Measurements from ENCODE around the gene PPP1R14C. TPM values are rescaled to one million over a fixed set of nuclear protein-coding genes. Genes with fewer than 3 reads are reported as not detected.

The PPP1R14C gene
- total RNA-seq, 1 donor from 2014 or later = 36.0 TPM

DNA sequence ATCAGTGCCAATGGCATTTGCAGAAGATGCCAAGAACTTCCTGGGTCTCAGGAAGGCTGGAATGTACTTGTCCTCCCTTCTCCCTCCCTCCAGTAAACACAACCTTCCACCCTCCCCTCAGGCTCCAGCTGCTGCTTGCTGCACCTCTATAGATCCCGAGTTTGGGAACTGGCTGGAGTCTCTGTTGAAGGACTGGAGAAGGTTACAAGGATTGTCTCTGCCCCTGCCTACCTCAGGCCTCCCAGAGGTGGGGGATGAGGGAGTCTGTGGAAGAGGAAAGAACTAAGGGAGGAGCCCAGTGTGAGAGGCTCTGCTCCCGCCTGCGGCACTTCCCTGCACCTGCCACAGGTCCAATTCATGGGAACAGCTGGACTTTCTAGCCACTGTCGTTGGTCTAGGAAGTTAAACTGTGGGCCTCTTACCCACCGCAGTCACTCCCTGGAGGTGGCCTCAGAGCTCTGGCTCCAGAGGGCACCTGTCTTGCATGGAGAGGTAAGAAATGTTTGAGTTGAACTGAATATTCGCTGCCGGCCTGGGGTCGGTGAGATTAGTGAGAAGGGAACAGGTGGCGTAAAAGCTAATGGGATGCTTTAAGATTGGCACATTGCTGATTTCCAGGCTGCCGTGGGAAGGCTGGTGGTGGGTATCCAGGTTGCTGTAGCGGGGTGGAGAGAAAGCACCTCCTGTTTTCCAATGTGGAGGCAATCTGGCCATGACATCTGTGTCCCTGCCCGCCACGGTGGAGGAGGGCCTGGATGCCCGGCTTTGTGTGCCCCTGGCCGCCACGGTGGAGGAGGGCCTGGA is 54.3 kb downstream of the PPP1R14C start:
- peak; percentile 9 for ATAC-seq

GRCh38 chr6:150198532-150198931 is 55.7 kb downstream of the PPP1R14C start:
- ATAC-seq = no peak

GRCh38 chr6:150199241-150199640 is 56.4 kb downstream of the PPP1R14C start:
- no peak for ATAC-seq

DNA sequence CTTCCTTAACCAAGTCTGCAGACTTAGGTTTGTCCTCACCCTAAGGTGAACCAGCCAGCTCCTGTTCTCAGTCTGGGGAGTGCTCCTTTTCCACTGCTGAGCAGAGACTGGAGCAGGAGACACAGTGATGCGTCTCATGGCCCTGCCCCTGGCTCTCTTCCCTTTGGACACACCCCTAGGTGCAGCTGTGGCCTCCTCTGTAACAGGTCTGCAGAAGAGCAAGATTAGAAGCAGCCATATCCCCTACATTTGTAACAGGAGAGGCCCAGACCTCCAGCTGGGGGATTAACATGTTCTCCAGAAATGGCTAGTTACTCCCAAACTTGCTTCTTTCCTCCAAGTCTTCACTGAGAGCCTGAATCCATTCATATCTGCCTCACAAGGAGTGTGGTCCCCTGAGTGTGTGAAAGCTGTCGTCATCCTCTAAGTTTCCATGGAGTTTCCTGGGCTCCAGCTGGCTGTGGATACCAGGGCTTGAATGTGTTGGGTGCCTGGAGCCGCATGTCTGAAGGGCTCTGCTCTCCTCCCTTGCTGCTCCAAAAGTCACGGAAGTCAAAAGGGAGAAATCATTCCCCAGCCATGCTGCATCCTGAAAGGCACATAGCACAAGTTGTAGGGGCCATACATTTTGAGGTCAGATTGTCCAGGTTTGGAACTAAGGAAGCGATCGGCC is 57.7 kb downstream of the PPP1R14C start:
- peak; percentile 90 for ATAC-seq

- ATAC-seq = no peak
Measured at GRCh38 chr6:150201285-150201684, 58.4 kb downstream of the PPP1R14C start.

DNA sequence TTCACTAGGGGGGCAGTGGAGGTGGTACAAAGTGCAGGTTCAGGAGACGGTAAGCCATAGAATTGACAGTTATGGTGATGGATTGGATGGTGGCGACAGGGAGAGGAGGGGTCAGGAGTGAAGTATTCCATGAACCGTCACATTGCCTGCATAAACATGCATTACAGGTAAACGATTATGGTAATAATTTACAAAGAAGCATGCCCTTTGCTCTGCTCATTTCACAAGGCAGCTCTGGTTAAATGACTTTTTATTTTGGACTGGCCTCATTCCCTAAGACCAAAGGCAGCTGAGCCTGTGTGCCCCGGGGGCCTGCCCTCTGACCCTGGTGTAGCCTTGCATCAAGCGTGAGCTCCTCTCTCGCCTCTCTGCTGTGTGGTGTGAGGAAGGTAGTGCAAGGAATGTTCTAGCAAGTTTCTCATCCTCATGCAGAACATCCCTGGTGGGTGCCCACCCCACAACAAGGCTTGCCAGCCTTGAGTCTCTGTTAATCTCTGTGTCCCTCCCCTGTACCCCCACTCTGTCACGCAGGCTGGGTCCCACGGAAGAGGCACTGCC is 59.0 kb downstream of the PPP1R14C start:
- peak; percentile 6 for ATAC-seq

DNA sequence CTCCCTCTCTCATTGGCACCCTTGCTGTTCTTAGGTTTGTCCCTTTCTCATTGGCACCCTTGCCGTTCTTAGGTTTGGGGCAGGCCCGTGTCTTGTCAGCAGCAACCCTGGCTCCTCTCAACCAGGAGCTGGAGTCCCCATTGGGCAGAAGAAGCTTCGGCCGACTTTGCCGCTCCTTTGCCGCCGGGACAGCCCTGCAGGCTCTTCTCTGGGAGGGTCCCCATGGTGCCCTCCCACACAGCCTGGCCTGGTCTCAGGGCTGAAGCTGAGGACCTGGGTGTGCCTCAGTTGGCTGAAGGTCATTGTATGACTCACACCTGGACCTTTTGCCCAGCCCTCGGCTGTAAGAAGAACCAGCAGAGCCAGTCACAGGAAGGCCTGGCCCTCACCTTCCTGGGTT is 59.6 kb downstream of the PPP1R14C start:
- ATAC-seq = peak; percentile 90

DNA sequence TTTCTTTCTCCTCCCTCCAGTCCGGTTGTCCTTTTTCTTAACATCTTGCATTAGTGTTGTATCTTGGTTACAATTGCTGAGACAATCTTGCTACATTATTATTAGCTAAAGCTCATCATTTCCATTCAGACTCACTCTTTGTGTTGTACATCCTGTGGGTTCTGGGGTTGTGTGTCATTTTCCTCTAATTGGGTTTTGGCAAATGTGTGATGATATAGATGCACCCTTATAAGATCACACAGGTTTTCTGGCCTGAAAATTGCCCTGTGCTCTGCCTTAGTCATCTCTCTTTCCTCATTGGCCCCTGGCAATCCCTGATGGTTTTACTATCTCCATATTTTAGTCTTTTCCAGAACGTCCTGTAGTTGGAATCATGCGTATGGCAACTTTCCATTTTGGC is 60.1 kb downstream of the PPP1R14C start:
- no peak for ATAC-seq

DNA sequence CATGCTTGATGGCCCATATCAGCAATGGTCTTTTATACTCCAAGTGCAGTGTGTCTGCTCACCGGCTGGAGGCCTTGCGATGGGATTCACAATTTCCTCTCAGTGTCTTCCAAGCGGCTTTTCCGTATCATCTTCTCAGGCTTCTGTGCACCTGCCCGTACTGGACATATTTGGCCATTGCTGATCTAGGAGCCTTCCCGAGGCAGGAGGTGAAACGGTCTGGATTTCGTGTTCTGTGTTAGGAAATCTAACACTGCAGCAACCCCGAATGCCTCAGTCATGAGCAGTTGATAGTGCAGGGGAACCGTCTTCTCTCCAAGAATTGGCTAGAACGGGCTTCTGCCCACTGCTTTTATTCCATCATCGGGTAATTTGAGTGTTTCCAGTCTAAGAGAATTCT is 60.5 kb downstream of the PPP1R14C start:
- ATAC-seq = no peak

DNA sequence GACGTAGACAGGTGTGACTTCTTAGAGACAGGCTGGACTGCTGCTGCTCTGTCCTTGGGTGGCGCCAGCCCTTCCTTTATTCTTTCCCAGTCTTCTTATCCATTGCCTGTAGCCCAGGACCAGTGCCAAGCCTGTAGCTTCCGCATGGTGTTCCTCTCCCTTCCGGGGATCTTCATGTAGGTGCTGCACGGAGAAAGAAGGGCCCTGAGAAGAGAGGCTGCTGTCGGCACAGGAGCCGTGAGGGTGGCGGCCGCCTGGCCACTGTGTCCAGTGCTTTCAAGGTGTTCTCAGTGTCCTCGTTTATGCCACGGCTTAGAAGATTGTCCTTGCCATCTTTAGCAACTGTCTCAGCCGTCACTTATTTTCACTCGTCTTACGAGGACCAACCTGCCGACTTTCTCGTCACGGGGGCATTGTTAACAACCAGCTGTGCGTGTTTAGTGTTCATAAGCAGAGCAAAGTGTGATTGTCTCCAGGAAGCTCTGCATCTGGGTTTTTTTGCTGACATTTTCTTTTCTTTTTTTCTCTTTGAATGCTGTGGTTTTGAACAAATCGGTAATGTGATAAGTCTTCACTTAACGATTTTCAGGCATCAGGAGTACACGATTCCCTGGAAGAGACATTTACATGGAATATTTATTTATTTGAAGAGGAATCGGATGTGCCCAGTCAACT is 61.2 kb downstream of the PPP1R14C start:
- no peak for ATAC-seq

GRCh38 chr6:150204705-150205472 is 62.0 kb downstream of the PPP1R14C start:
- no peak for ATAC-seq

DNA sequence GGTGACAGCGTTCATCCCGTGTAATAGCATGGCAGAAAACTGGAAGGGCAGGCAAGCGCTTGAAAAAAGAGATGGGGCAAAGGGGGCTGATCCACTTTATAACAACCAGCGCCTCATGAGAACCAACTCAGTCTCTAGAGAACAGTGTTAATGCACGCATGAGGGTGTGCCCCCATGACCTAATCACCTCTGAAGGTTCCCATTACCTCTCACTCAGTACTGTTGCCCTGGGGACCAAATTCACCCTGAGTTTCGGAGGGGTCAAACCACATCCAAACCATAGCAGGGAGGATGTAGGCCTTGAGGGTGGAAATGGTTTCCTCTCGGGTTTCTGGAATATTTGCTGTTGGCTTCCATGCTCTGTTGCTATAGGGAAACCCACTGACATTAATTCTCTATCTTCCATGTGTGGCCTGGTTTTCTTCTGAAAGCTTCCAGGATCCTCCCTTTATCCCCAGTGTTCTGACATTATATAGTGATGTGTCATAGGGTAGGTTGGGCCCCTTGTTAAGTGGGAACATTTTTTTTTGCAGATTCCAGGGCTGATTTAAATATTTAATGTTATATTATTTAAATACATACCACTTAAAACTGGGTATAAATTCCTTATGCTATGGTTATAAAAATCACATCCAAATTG is 65.2 kb downstream of the PPP1R14C start:
- ATAC-seq = no peak

- ATAC-seq = peak; percentile 55
Measured at GRCh38 chr6:150208611-150209352, 65.9 kb downstream of the PPP1R14C start.

DNA sequence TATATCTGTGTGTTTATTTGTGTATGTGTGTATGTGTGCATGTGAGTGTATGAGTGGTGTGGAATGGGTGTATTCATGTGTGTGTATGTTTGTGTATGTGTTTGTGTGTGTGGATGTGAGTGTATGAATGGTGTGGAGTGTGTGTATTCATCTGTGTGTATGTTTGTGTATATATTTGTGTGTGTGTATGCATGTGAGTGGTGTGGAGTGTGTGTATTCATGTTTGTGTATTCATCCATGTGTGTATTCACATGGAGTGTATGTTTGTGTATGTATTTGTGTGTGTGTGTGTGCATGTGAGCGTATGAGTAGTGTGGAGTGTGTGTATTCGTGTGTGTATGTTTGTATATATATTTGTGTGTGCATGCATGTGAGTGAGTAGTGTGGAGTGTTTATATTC is 66.6 kb downstream of the PPP1R14C start:
- no peak for ATAC-seq

DNA sequence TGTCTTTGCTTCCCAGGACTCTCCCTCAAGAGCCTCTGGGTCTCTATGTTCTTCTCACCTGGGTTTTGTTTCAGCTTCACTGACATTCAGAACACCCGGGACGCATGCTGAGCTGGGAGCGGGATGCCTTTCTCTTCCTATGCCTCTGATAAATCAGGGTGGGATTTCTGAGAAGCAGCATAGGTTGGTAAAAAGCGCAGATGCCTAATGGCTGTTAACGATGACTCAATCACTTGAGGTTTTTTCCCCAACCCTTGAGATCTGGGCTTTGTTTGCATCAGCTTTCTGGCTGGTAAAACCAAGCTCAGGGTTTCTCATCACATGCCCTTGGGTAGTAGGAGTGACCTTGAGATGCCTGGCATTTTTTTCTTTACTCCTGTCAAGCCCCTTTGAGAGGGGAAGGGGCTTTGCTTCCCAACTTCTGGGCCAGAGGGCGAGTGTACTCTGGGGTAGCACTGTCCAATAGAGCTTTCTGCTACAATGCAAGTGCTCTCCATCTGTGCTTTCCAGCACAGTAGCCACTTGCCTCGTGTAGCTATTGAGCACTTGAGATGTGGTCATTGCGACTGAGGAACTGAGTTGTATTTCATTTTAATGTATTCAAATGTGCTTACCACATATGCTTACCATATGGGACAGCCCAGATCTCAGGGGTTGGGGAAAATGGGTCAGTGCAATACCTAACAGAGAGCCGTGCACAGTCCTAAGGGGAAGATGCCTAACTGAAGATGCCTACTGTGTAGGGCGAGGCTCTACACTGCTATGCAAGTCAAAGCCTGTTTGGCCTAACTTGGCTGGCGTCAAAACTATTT is 69.1 kb downstream of the PPP1R14C start:
- peak; percentile 70 for ATAC-seq

DNA sequence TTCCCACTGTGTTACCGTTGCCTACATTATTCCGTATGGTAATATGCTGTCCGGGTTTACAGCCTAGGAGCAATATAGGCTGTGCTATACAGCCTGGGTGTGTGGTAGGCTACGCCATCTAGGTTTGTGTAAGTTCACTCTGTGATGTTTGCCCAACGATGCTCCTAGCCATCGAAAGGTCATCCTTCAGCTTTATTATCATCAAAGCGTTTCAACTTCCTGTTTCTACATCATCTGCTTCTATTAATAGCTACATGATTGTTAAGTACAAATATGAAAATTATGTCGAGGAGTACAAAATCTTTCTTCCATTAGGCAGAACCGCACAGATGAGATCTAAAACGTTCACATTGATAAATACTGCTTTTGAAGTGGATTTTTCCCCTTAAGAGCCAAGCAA is 69.9 kb downstream of the PPP1R14C start:
- peak; percentile 7 for ATAC-seq

- no peak for ATAC-seq
Measured at GRCh38 chr6:150213301-150213700, 70.5 kb downstream of the PPP1R14C start.

DNA sequence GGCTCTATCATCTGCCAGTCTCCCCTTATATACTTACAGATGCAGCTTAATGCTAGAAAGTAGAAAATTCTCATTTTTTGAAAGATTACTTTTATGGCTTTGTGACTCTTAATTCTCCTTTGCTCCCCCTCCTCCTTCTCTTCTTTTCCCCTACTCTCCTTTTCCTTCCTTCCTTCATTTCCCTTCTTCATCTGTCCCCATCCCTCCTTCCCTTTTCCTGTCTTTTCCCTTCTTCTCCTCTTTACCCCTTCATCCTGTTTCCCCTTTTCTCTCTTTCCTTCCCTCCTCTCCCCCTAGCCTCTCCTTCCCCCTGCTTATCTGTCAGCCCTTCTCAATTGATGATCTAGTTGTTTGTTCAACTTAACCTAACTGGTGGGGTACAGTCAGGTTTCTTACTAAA is 71.5 kb downstream of the PPP1R14C start:
- no peak for ATAC-seq

- ATAC-seq = no peak
Measured at GRCh38 chr6:150220634-150221551, 78.0 kb downstream of the PPP1R14C start.

All from esophagus mucosa (tissue), 1 donor.